Spleen (tissue), 11 donors: ENCODE results near the gene MEGF9. TPM values are rescaled to one million over a fixed set of nuclear protein-coding genes. Genes with fewer than 3 reads are reported as not detected.
A peak's percentile ranks its signal among the peaks of the same experiment; 100 is the strongest.

Experiments used
- DNase-seq: peaks from one replicate; pipeline ENCODE4 v3.0.0-alpha.2; 2020
- H3K27ac ChIP-seq, 8 donors: fragments of 200-600 bp; sonication (generic) in 7 of 8; 1 replicate in 4 of 8; 2 replicates in 4 of 8; pipeline versions ENCODE4 v1.5.0 to v1.8.0; 2016 to 2021; ENCODE audit warnings: inconsistent platforms in 4 of 8, mild to moderate bottlenecking in 4 of 8, moderate library complexity in 1 of 8
- H3K27me3 ChIP-seq, 7 donors: fragments of 200-600 bp; sonication (generic) in 6 of 7; replicated peaks in 1 of 7; 1 replicate in 4 of 7; 2 replicates in 3 of 7; pipeline versions ENCODE4 v1.5.0 to v1.8.0; 2016 to 2021; ENCODE audit warnings: inconsistent platforms in 3 of 7, mild to moderate bottlenecking in 1 of 7
- H3K36me3 ChIP-seq, 6 donors: fragments of 200-600 bp; sonication (generic) in 5 of 6; 1 replicate in 4 of 6; 2 replicates in 2 of 6; pipeline versions ENCODE4 v1.5.0 to v1.8.0; 2016 to 2021; ENCODE audit warnings: inconsistent platforms in 2 of 6
- H3K4me1 ChIP-seq, 6 donors: fragments of 200-600 bp; sonication (generic) in 5 of 6; 1 replicate in 3 of 6; 2 replicates in 3 of 6; pipeline versions ENCODE4 v1.5.0 to v1.8.0; 2016 to 2021; ENCODE audit warnings: inconsistent platforms in 3 of 6
- H3K4me3 ChIP-seq, 8 donors: fragments of 200-600 bp; sonication (generic) in 7 of 8; 1 replicate in 4 of 8; 2 replicates in 4 of 8; pipeline versions ENCODE4 v1.5.0 to v1.8.0; 2016 to 2021; ENCODE audit warnings: inconsistent platforms in 4 of 8, mild to moderate bottlenecking in 4 of 8, moderate library complexity in 2 of 8
- H3K9me3 ChIP-seq, 8 donors: fragments of 200-600 bp; sonication (generic) in 7 of 8; 1 replicate in 4 of 8; 2 replicates in 4 of 8; pipeline versions ENCODE4 v1.5.0 to v1.8.0; 2016 to 2021; ENCODE audit warnings: inconsistent platforms in 4 of 8
- POLR2A ChIP-seq, 3 donors: fragments of 450-650 bp; IDR thresholded peaks; one replicate each; pipeline ENCODE4 v1.5.1; 2017; ENCODE audit warnings: antibody characterized with exemption in 3 of 3, mild to moderate bottlenecking in 1 of 3
- POLR2AphosphoS5 ChIP-seq, 3 donors: sonication (generic); formaldehyde crosslinking; IDR thresholded peaks; one replicate each; pipeline ENCODE4 v1.5.1; 2017; ENCODE audit warnings: antibody characterized with exemption in 3 of 3
- WGBS, 5 donors: extraction: QIAGEN DNeasy Blood & Tissue Kit in 3 of 5; methylation state at CpG; one replicate each; pipeline versions ENCODE4 v1.1.5 to v1.1.7; 2013 to 2018; 5-methylcytosine and 5-hydroxymethylcytosine counted together
- intact Hi-C: fragments of 100-400 bp; cut with DNase I; formaldehyde crosslinking; loops from one replicate; pipeline ENCODE4 v1.15.0; 2023; ENCODE audit warnings: low total_unique reads
- polyA plus RNA-seq, 3 donors: library from polyadenylated mRNA; stranded (reverse); fragments of 200-250 nt; gene quantifications; one replicate each; pipeline ENCODE4 v1.2.1, GENCODE V29; 2013
- total RNA-seq, 7 donors: library from RNA; depleted of rRNA in 3 of 7; stranded (reverse); fragments of >200 nt in 3 of 7; fragmentation: NEBNext Ultra II Directional in 4 of 7; extraction: Animal tissue kit (Norgen Biotek cat#: 25700) in 4 of 7; gene quantifications; one replicate each; pipeline versions ENCODE4 v1.1.0 to v1.2.1, GENCODE V29; 2016 to 2021
- TF ChIP-seq, protein P1 (sequence below), 11 experiments: fragments of 200-600 bp in 7 of 11; fragments of 450-650 bp in 4 of 11; sonication (generic) in 4 of 11; IDR thresholded peaks in 8 of 11; conservative IDR thresholded peaks in 3 of 11; 1 replicate in 7 of 11; 2 replicates in 4 of 11; pipeline versions ENCODE4 v1.4.0 to v1.8.0; 2016 to 2021; ENCODE audit warnings: antibody characterized with exemption in 11 of 11, inconsistent platforms in 4 of 11, mild to moderate bottlenecking in 1 of 11
- donor health status: healthy with polysubstance abuse.
- donor health status: DM: no; HTN: no; CAD: no; lungs with moderate emphysema.
- donor health status: DM: no; HTN: no; CAD: no.
- donor health status: Bipolar disorder and iron deficiency.
- donor health status: healthy.
- donor health status: DM: no; HTN: no; CAD: no.
- donor health status: DM: yes; HTN: yes; CAD: no.

Gene MEGF9
- total and polyA plus RNA-seq, 10 donors, result 2.2 to 57.3 (median 30.7) TPM

DNA sequence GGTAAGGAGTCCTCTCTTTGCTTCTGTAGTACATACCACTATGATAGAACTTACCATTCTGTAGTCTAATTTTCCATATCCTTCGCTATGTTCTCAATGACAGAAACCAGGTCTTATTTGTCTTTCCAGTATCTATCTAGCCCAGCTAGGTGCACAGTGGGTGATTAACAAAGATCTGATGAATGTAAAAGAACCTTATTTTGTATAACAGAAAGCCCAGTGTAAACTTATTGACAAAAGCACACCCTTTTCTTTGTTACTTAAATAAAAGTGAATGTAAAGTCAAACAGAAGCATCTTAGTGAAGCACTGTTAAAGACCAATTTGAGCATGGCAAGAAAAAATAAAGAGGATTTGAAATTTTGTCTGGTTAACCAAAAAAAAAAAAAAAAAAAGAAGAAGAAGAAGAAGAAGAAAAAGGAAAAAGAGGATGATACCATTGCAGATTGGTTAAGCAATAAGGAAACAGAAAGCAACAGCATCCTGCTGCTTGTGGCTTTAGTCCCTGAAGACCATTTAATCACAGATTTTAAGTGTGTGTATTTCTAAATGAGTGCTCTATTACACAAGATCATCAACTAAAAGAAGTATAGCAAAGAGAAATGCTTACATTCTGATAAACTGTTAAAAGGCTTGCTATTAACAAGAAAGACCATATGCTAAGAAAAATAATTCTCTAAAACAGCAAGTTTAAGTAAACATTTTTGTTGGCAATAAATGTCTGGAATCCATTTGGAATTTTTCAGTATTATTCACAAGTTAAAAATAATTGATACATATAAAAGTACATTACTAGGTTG is 21.2 kb downstream of the MEGF9 start:
- H3K27ac ChIP-seq, result peak overlapping the region in 4 of 8 donors; percentile 7 to 66 (median 48)
- TF ChIP-seq POLR2AphosphoS5 (IDR thresholded peaks at IDR 0.05) (no peak), POLR2A (IDR thresholded peaks at IDR 0.05) (no peak)
- TF ChIP-seq, protein P1, sequence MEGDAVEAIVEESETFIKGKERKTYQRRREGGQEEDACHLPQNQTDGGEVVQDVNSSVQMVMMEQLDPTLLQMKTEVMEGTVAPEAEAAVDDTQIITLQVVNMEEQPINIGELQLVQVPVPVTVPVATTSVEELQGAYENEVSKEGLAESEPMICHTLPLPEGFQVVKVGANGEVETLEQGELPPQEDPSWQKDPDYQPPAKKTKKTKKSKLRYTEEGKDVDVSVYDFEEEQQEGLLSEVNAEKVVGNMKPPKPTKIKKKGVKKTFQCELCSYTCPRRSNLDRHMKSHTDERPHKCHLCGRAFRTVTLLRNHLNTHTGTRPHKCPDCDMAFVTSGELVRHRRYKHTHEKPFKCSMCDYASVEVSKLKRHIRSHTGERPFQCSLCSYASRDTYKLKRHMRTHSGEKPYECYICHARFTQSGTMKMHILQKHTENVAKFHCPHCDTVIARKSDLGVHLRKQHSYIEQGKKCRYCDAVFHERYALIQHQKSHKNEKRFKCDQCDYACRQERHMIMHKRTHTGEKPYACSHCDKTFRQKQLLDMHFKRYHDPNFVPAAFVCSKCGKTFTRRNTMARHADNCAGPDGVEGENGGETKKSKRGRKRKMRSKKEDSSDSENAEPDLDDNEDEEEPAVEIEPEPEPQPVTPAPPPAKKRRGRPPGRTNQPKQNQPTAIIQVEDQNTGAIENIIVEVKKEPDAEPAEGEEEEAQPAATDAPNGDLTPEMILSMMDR (IDR thresholded peaks at IDR 0.05 in 8 of 11, conservative IDR thresholded peaks at IDR 0.05 in 3 of 11), result no peak
- peaks cover 3 to 97% (median 40%) of the 10 kb centered on the region in 6 donors for H3K4me1 ChIP-seq
- 84 to 94% (median 89%) methylated on average over 1 of the region's 1 CpG for WGBS, 5 donors
- peaks cover 0 to 4% (median 0%) of the 10 kb centered on the region in 6 donors for H3K36me3 ChIP-seq
- no peak overlapping the region for H3K4me3 ChIP-seq
- no peaks in the 10 kb centered on the region for H3K27me3 ChIP-seq
- H3K9me3 ChIP-seq, result no peaks in the 10 kb centered on the region
- DNase-seq, result no peak
- intact Hi-C loops, result no loop called here

GRCh38 chr9:120690372-120690771 is 23.9 kb downstream of the MEGF9 start:
- TF ChIP-seq, protein P1 (IDR thresholded peaks at IDR 0.05 in 8 of 11, conservative IDR thresholded peaks at IDR 0.05 in 3 of 11), result no peak
- TF ChIP-seq POLR2A (IDR thresholded peaks at IDR 0.05), result no peak
- no peak for TF ChIP-seq POLR2AphosphoS5 (IDR thresholded peaks at IDR 0.05)
- peaks cover 0 to 4% (median 0%) of the 10 kb centered on the region in 6 donors for H3K36me3 ChIP-seq
- intact Hi-C loops, result no loop called here
- H3K27ac ChIP-seq, result no peak overlapping the region
- H3K4me1 ChIP-seq, result peaks cover 3 to 91% (median 36%) of the 10 kb centered on the region in 6 donors
- H3K4me3 ChIP-seq, result no peak overlapping the region
- no peak for DNase-seq
- no peaks in the 10 kb centered on the region for H3K9me3 ChIP-seq
- H3K27me3 ChIP-seq, result no peaks in the 10 kb centered on the region

- Histone ChIP-seq H3K27ac (no peak overlapping the region), H3K27me3 (no peaks in the 10 kb centered on the region), H3K36me3 (peaks cover 0 to 4% (median 0%) of the 10 kb centered on the region in 6 donors), H3K4me3 (no peak overlapping the region), H3K9me3 (no peaks in the 10 kb centered on the region), H3K4me1 (peaks cover 3 to 92% (median 35%) of the 10 kb centered on the region in 6 donors)
- intact Hi-C loops, result no loop called here
- 86 to 94% (median 93%) methylated on average over 3 of the region's 3 CpGs for WGBS, 5 donors
- DNase-seq, result no peak
- TF ChIP-seq, protein P1 (IDR thresholded peaks at IDR 0.05 in 8 of 11, conservative IDR thresholded peaks at IDR 0.05 in 3 of 11), result no peak
- TF ChIP-seq POLR2AphosphoS5 (IDR thresholded peaks at IDR 0.05) (no peak), POLR2A (IDR thresholded peaks at IDR 0.05) (no peak)
These were observed 24.4 kb downstream of the MEGF9 start for GRCh38 chr9:120689860-120690259.

DNA sequence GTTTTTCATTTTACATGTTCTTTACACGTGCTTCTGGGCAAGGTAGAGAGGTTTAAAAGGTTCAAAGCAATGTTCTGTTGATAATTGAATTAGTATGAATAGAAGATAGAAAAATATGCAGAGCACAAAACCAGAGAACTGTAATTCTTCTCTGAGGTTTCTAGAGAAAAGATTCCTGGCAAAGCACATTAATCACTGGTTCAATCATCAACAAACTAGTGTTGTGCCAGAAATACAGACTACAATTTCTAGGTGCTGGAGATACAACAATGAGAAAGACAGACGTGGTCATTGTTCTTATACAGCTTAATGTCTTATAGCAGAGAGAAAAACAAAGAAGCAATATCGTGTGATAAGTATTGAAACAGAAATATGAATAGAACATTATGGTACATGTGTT is 25.5 kb downstream of the MEGF9 start:
- Histone ChIP-seq H3K9me3 (no peaks in the 10 kb centered on the region), H3K4me1 (peaks cover 3 to 91% (median 32%) of the 10 kb centered on the region in 6 donors), H3K27ac (peak overlapping the region in 1 of 8 donors; percentile 7), H3K27me3 (no peaks in the 10 kb centered on the region), H3K36me3 (peaks cover 0 to 4% (median 0%) of the 10 kb centered on the region in 6 donors), H3K4me3 (no peak overlapping the region)
- no peak for DNase-seq
- WGBS, 5 donors, result 74 to 87% (median 82%) methylated on average over 3 of the region's 3 CpGs
- intact Hi-C loops, result no loop called here
- TF ChIP-seq, protein P1 (IDR thresholded peaks at IDR 0.05 in 8 of 11, conservative IDR thresholded peaks at IDR 0.05 in 3 of 11), result no peak
- no peak for TF ChIP-seq POLR2A (IDR thresholded peaks at IDR 0.05)
- no peak for TF ChIP-seq POLR2AphosphoS5 (IDR thresholded peaks at IDR 0.05)
